K562 (cell line): Measurements from ENCODE around the gene PLAC1. TPM values are rescaled to one million over a fixed set of nuclear protein-coding genes. Genes with fewer than 3 reads are reported as not detected.

ENCODE experiments used
- ATAC-seq: fragments of 200-7000 bp; cut with Tn5 transposase; 3 replicates; pipeline ENCODE4 v1.9.1; 2020; ENCODE audit warnings: moderate library complexity
- BruUV-seq: library from RNA; stranded (reverse); fragments of 400-500 nt; replicated peaks from 2 replicates; lab custom pipeline; 2021; lab: Mats Ljungman, UMichigan
- CTCF ChIA-PET: fragments of 300-600 bp; formaldehyde crosslinking; extraction: SDS; loops from one replicate; lab custom pipeline; 2021; ENCODE audit warnings: low intra/inter-chr PET ratio; lab: Yijun Ruan, JAX
- POLR2A ChIA-PET: fragments of 300-600, 350-650 bp; sonication (Branson Sonifier 250); formaldehyde crosslinking; extraction: SDS; loops from one replicate; lab custom pipeline; 2021; ENCODE audit warnings: antibody characterized with exemption, inconsistent platforms; lab: Yijun Ruan, JAX
- DNase-seq, 4 experiments: peaks; one replicate each; pipeline versions ENCODE4 v3.0.0 to v3.0.0-alpha.2; 2011 to 2018; ENCODE audit warnings: low spot score in 3 of 4, mixed read lengths in 3 of 4; ENCODE audit errors: extremely low read depth in 1 of 4
- FAIRE-seq: peaks from 2 replicates; lab custom pipeline; 2011; peaks lifted over from hg19 to GRCh38; lab: Jason Lieb, UNC
- H2AFZ ChIP-seq: 2 replicates; pipeline ENCODE4 v1.6.0; 2011; ENCODE audit warnings: low read depth, low read length, control low read depth, inconsistent platforms
- H3K27ac ChIP-seq: fragments of 200-600 bp; 3 replicates; pipeline ENCODE4 v1.8.0; 2011; ENCODE audit warnings: low read depth, mild to moderate bottlenecking, control low read depth, inconsistent platforms, low read length, moderate library complexity, mixed read lengths; ENCODE audit errors: extremely low read depth
- H3K27me3 ChIP-seq, 2 experiments: fragments of 300-600 bp in 1 of 2; 2 replicates in 1 of 2; 3 replicates in 1 of 2; pipeline versions ENCODE4 v1.6.0 to v1.8.0; 2011; ENCODE audit warnings: inconsistent platforms in 2 of 2, low read length in 2 of 2, mild to moderate bottlenecking in 1 of 2, mixed read lengths in 1 of 2, moderate library complexity in 1 of 2; ENCODE audit not compliant: control insufficient read depth in 2 of 2, insufficient read depth in 2 of 2
- H3K36me3 ChIP-seq: fragments of 300-600 bp; 3 replicates; pipeline ENCODE4 v1.8.0; 2011; ENCODE audit warnings: mild to moderate bottlenecking, low read length, inconsistent platforms; ENCODE audit not compliant: control insufficient read depth, insufficient read depth
- H3K4me1 ChIP-seq, 2 experiments: fragments of 200-600 bp in 1 of 2; replicated peaks in 1 of 2; 2 replicates in 1 of 2; 3 replicates in 1 of 2; pipeline versions ENCODE4 v1.5.1 to v1.8.0; 2011; ENCODE audit warnings: inconsistent platforms in 2 of 2, low read length in 2 of 2, mild to moderate bottlenecking in 1 of 2, mixed read lengths in 1 of 2, moderate library complexity in 1 of 2; ENCODE audit not compliant: control insufficient read depth in 2 of 2, insufficient read depth in 2 of 2
- H3K4me2 ChIP-seq: 2 replicates; pipeline ENCODE4 v1.6.1; 2011; ENCODE audit warnings: low read length, control low read depth, inconsistent platforms, mixed read lengths; ENCODE audit not compliant: insufficient read depth
- H3K4me3 ChIP-seq: fragments of 200-600 bp; sonication (generic), shearing (Covaris generic); 2 replicates; pipeline ENCODE4 v1.5.1; 2016; ENCODE audit warnings: control low read depth, inconsistent platforms
- H3K79me2 ChIP-seq: fragments of 200-600 bp; 3 replicates; pipeline ENCODE4 v1.8.0; 2011; ENCODE audit warnings: low read length, inconsistent platforms; ENCODE audit not compliant: control insufficient read depth, insufficient read depth
- H3K9ac ChIP-seq, 2 experiments: 2 replicates each; pipeline versions ENCODE4 v1.6.0 to v1.6.1; 2011; ENCODE audit warnings: low read depth in 2 of 2, low read length in 2 of 2, control low read depth in 1 of 2, inconsistent platforms in 1 of 2, mild to moderate bottlenecking in 1 of 2, mixed read lengths in 1 of 2; ENCODE audit not compliant: insufficient read depth in 1 of 2
- H3K9me1 ChIP-seq: one replicate; pipeline ENCODE4 v1.6.0; 2011; ENCODE audit warnings: inconsistent platforms, mild to moderate bottlenecking, low read length, moderate library complexity; ENCODE audit not compliant: control insufficient read depth, insufficient read depth
- H3K9me3 ChIP-seq: replicated peaks from 2 replicates; pipeline ENCODE4 v1.5.1; 2011; ENCODE audit warnings: low read depth, low read length, inconsistent platforms; ENCODE audit not compliant: control insufficient read depth, insufficient read depth
- H4K20me1 ChIP-seq: replicated peaks from 2 replicates; pipeline ENCODE4 v1.6.1; 2011; ENCODE audit warnings: low read length, inconsistent platforms, mixed read lengths; ENCODE audit not compliant: control insufficient read depth, insufficient read depth
- BCOR ChIP-seq: fragments of 450-650 bp; IDR thresholded peaks from 2 replicates; pipeline ENCODE4 v1.6.1; 2016
- BHLHE40 ChIP-seq: IDR thresholded peaks from 2 replicates; pipeline ENCODE4 v1.6.1; 2011; ENCODE audit warnings: low read length, improper control_type of control experiment
- CXXC5 ChIP-seq: fragments of 250-450 bp; sonication (Bioruptor Pico); IDR thresholded peaks from 2 replicates; pipeline ENCODE4 v1.8.0; 2022; ENCODE audit warnings: inconsistent platforms, mild to moderate bottlenecking, moderate library complexity
- ELF2 ChIP-seq: fragments of 250-450 bp; sonication (Bioruptor Pico); IDR thresholded peaks from 2 replicates; pipeline ENCODE4 v1.5.0; 2021; ENCODE audit warnings: mild to moderate bottlenecking
- MAFG ChIP-seq: fragments of 450-650 bp; conservative IDR thresholded peaks from 2 replicates; pipeline ENCODE4 v1.6.1; 2016; ENCODE audit warnings: missing genetic modification characterization, missing compliant biosample characterization
- MLX ChIP-seq, 2 experiments: fragments of 450-650 bp in 1 of 2; sonication (generic) in 1 of 2; formaldehyde crosslinking; conservative IDR thresholded peaks; 2 replicates each; pipeline versions ENCODE4 v1.4.0 to v1.8.1; 2020 to 2022; ENCODE audit warnings: mild to moderate bottlenecking in 1 of 2, missing genetic modification reagents in 1 of 2
- MTF1 ChIP-seq: fragments of 250-450 bp; sonication (Bioruptor Pico); IDR thresholded peaks from 2 replicates; pipeline ENCODE4 v1.9.0; 2021; ENCODE audit warnings: moderate library complexity, mild to moderate bottlenecking, inconsistent platforms, borderline replicate concordance
- NELFE ChIP-seq: IDR thresholded peaks from 2 replicates; pipeline ENCODE4 v1.6.1; 2011; ENCODE audit warnings: mild to moderate bottlenecking; ENCODE audit not compliant: insufficient read depth, insufficient read length
- NRF1 ChIP-seq, 2 experiments: fragments of 450-650 bp; IDR thresholded peaks in 1 of 2; conservative IDR thresholded peaks in 1 of 2; 2 replicates each; pipeline ENCODE4 v1.6.1; 2014; ENCODE audit warnings: mild to moderate bottlenecking in 2 of 2
- RBFOX2 ChIP-seq: fragments of 200-400 bp; formaldehyde crosslinking; IDR thresholded peaks from 2 replicates; pipeline ENCODE4 v1.6.1; 2017; ENCODE audit warnings: low read depth, mild to moderate bottlenecking, low read length, moderate library complexity
- SMAD1 ChIP-seq: fragments of 150-350 bp; IDR thresholded peaks from 2 replicates; pipeline ENCODE4 v1.6.1; 2014; ENCODE audit warnings: low read length, low read depth; ENCODE audit not compliant: partially characterized antibody
- SRSF3 ChIP-seq: fragments of 200-400 bp; formaldehyde crosslinking; IDR thresholded peaks from 2 replicates; pipeline ENCODE4 v1.6.1; 2016; ENCODE audit warnings: mild to moderate bottlenecking, low read length, moderate library complexity; ENCODE audit not compliant: insufficient read depth
- TAL1 ChIP-seq: fragments of 450-650 bp; IDR thresholded peaks from 2 replicates; pipeline ENCODE4 v1.6.1; 2016; ENCODE audit warnings: mild to moderate bottlenecking
- TARDBP ChIP-seq: fragments of 450-650 bp; IDR thresholded peaks from 2 replicates; pipeline ENCODE4 v1.6.1; 2016
- TCFL5 ChIP-seq: fragments of 250-450 bp; sonication (Bioruptor Pico); conservative IDR thresholded peaks from 2 replicates; pipeline ENCODE4 v1.6.1; 2021; ENCODE audit warnings: mild to moderate bottlenecking, moderate library complexity, matching md5 sums
- U2AF1 ChIP-seq: fragments of 200-400 bp; formaldehyde crosslinking; optimal IDR thresholded peaks from 2 replicates; pipeline ENCODE3; 2017; ENCODE audit warnings: mild to moderate bottlenecking, low read depth, low read length, moderate library complexity
- UBTF ChIP-seq, 2 experiments: IDR thresholded peaks; 2 replicates each; pipeline ENCODE4 v1.6.1; 2012; ENCODE audit warnings: improper control_type of control experiment in 2 of 2, low read depth in 2 of 2, low read length in 2 of 2, borderline replicate concordance in 1 of 2
- ZNF12 ChIP-seq: sonication (generic); formaldehyde crosslinking; IDR thresholded peaks from 2 replicates; pipeline ENCODE4 v1.4.0; 2020; ENCODE audit warnings: mild to moderate bottlenecking, missing genetic modification reagents
- ZNF324 ChIP-seq: fragments of 250-450 bp; sonication (Bioruptor Pico); IDR thresholded peaks from 2 replicates; pipeline ENCODE4 v1.4.0; 2020; ENCODE audit warnings: mild to moderate bottlenecking
- ZNF561 ChIP-seq: fragments of 450-650 bp; formaldehyde crosslinking; conservative IDR thresholded peaks from 2 replicates; pipeline ENCODE4 v1.4.0; 2020; ENCODE audit warnings: mild to moderate bottlenecking, moderate library complexity
- WGBS: fragments of 100-300 bp; shearing (Covaris generic); methylation state at CpG from one replicate; pipeline ENCODE4 v1.1.6; 2016; ENCODE audit warnings: low coverage, mixed read lengths; ENCODE audit not compliant: insufficient coverage; ENCODE audit errors: missing lambda C conversion rate; 5-methylcytosine and 5-hydroxymethylcytosine counted together
- in situ Hi-C: fragments of 300-500 bp; cut with MboI; formaldehyde crosslinking; loops from 4 replicates; pipeline ENCODE4 v1.15.0; 2018; ENCODE audit warnings: inconsistent platforms, mixed read lengths
- intact Hi-C: fragments of 100-400 bp; cut with micrococcal nuclease; formaldehyde crosslinking; loops from 2 replicates; pipeline ENCODE4 v1.14.2; 2022
- polyA plus RNA-seq, 8 experiments: library from polyadenylated mRNA; depleted of rRNA in 4 of 8; stranded (reverse) in 5 of 8; unstranded in 3 of 8; fragments of >200 nt; fragmentation: Nextera tagmentation in 2 of 8; fragmentation: Illumina TruSeq in 1 of 8; extraction: Ambion mirVana in 2 of 8; extraction: Trizol in 1 of 8; gene quantifications; 2 replicates each; pipeline versions ENCODE4 v1.2.1 to v1.2.3, GENCODE V29; 2011 to 2014; ENCODE audit warnings: inconsistent platforms in 1 of 8, missing spikeins in 1 of 8
- total RNA-seq, 7 experiments: library from RNA; depleted of rRNA in 6 of 7; stranded (reverse); fragments of >200 nt in 6 of 7; fragmentation: Illumina TruSeq in 2 of 7; extraction: Trizol in 2 of 7; gene quantifications; 2 replicates each; pipeline versions ENCODE4 v1.2.1 to v1.2.3, GENCODE V29; 2011 to 2021; ENCODE audit warnings: low replicate concordance in 1 of 7

PLAC1 gene
- total and polyA plus RNA-seq, 9 of the 15 experiments (the other 6 are each of a cell fraction or from before 2014, with no cell fraction given) = 0.82 to 9.1 (median 1.7) TPM

- BruUV-seq = no TSS peak
- Histone ChIP-seq H2AFZ (no peak overlapping the region), H3K27ac (no peak overlapping the region), H4K20me1 (no peaks in the 10 kb centered on the region), H3K4me1 (no peaks in the 10 kb centered on the region), H3K9me3 (no peaks in the 10 kb centered on the region), H3K4me3 (no peak overlapping the region), H3K9ac (no peak overlapping the region), H3K4me2 (no peak overlapping the region), H3K27me3 (no peaks in the 10 kb centered on the region), H3K36me3 (no peaks in the 10 kb centered on the region), H3K79me2 (no peaks in the 10 kb centered on the region), H3K9me1 (no peaks in the 10 kb centered on the region)
- no CpG with 5 or more reads among the region's 1 CpG for WGBS
- no peak for ATAC-seq
- in situ Hi-C loops (no loop called here), intact Hi-C loops (no loop called here)
- ChIA-PET CTCF (no interaction called here), POLR2A (no interaction called here)
- TF ChIP-seq NRF1 (conservative IDR thresholded peaks at IDR 0.05 in 1 of 2, IDR thresholded peaks at IDR 0.05 in 1 of 2) (no peak), TAL1 (no peak), ZNF324 (no peak), MAFG (tag) (no peak), ZNF561 (CRISPR knock-in tag) (no peak), TCFL5 (no peak), MLX (CRISPR knock-in tag; conservative IDR thresholded peaks at IDR 0.05) (no peak), RBFOX2 (no peak), ZNF12 (CRISPR knock-in tag) (no peak), NELFE (no peak), U2AF1 (no peak), SRSF3 (no peak), SMAD1 (no peak), TARDBP (no peak), CXXC5 (CRISPR knock-in tag) (no peak), UBTF (IDR thresholded peaks at IDR 0.05; ENCODE audit: borderline replicate concordance in 1 of 2, low read depth in 2 of 2, low read length in 2 of 2) (no peak), BHLHE40 (no peak), BCOR (no peak), MTF1 (CRISPR knock-in tag) (no peak), ELF2 (no peak)
- no peak for FAIRE-seq
- no peak for DNase-seq
These were observed 37.7 kb upstream of the PLAC1 start for GRCh38 chrX:134695999-134696398.
